HCT116 (cell line): ENCODE results near the gene DMXL1. TPM values are rescaled to one million over a fixed set of nuclear protein-coding genes. Genes with fewer than 3 reads are reported as not detected.

Experiments used
- ATAC-seq: fragments of 200-7000 bp; cut with Tn5 transposase; 2 replicates; pipeline ENCODE4 v1.9.1; 2020; ENCODE audit warnings: mild to moderate bottlenecking, moderate library complexity
- BruUV-seq: library from RNA; stranded (reverse); fragments of 400-500 nt; replicated peaks from 2 replicates; lab custom pipeline; 2021; lab: Mats Ljungman, UMichigan
- CTCF ChIA-PET: fragments of 300-600 bp; sonication (Branson Sonifier 250); formaldehyde crosslinking; loops from one replicate; lab custom pipeline; 2021; ENCODE audit warnings: antibody characterized with exemption; lab: Charles Lee
- POLR2A ChIA-PET: fragments of 300-600, 350-600 bp; sonication (Branson Sonifier 250); formaldehyde crosslinking; loops from one replicate; lab custom pipeline; 2021; ENCODE audit warnings: antibody characterized with exemption; lab: Charles Lee
- RAD21 ChIA-PET, 2 experiments: fragments of 300-600 bp; sonication (Branson Sonifier 250); formaldehyde crosslinking; loops; one replicate each; lab custom pipeline; 2023; ENCODE audit warnings: low total read pairs in 2 of 2; ENCODE audit not compliant: uncharacterized antibody in 2 of 2, unreplicated experiment in 2 of 2, low non-redundant PET in 1 of 2; lab: Charles Lee
- DNase-seq: peaks from one replicate; pipeline ENCODE4 v3.0.0-alpha.2; 2010; ENCODE audit warnings: low read depth, low spot score
- H2AFZ ChIP-seq: fragments of 200-600 bp; shearing (Covaris generic), sonication (generic); 2 replicates; pipeline ENCODE4 v1.6.1; 2017; ENCODE audit warnings: low read depth, mixed run types, mixed read lengths, antibody characterized with exemption, low read length; ENCODE audit not compliant: poor library complexity, severe bottlenecking
- H3K27ac ChIP-seq: 2 replicates; pipeline ENCODE4 v1.5.1; 2012; ENCODE audit warnings: low read depth, low read length
- H3K27me3 ChIP-seq: fragments of 200-600 bp; sonication (generic); 2 replicates; pipeline ENCODE4 v1.6.1; 2016; ENCODE audit warnings: mixed run types, low read length, mixed read lengths; ENCODE audit not compliant: insufficient read depth
- H3K36me3 ChIP-seq, 2 experiments: fragments of 200-500 bp in 1 of 2; fragments of 200-600 bp in 1 of 2; sonication (Bioruptor generic) in 1 of 2; sonication (generic) in 1 of 2; 2 replicates each; pipeline versions ENCODE4 v1.5.1 to v1.6.1; 2014 to 2016; ENCODE audit warnings: low read length in 2 of 2, inconsistent platforms in 1 of 2, mixed read lengths in 1 of 2, mixed run types in 1 of 2; ENCODE audit not compliant: insufficient read depth in 2 of 2, control insufficient read depth in 1 of 2
- H3K4me1 ChIP-seq, 2 experiments: fragments of 200-600 bp in 1 of 2; sonication (generic) in 1 of 2; 2 replicates each; pipeline versions ENCODE4 v1.5.1 to v1.6.1; 2012 to 2017; ENCODE audit warnings: low read length in 2 of 2, inconsistent platforms in 1 of 2, mild to moderate bottlenecking in 1 of 2, mixed read lengths in 1 of 2, mixed run types in 1 of 2, moderate library complexity in 1 of 2; ENCODE audit not compliant: insufficient read depth in 2 of 2, control insufficient read depth in 1 of 2
- H3K4me2 ChIP-seq: fragments of 200-600 bp; sonication (generic); 2 replicates; pipeline ENCODE4 v1.6.1; 2017; ENCODE audit warnings: mixed run types, low read length, mixed read lengths
- H3K4me3 ChIP-seq, 2 experiments: fragments of 200-600 bp in 1 of 2; sonication (generic) in 1 of 2; replicated peaks in 1 of 2; 2 replicates each; pipeline ENCODE4 v1.5.1; 2011 to 2016; ENCODE audit warnings: low read length in 2 of 2, control low read depth in 1 of 2, low read depth in 1 of 2, mild to moderate bottlenecking in 1 of 2, mixed read lengths in 1 of 2, mixed run types in 1 of 2
- H3K79me2 ChIP-seq: fragments of 200-600 bp; sonication (generic); 2 replicates; pipeline ENCODE4 v1.6.1; 2017; ENCODE audit warnings: mild to moderate bottlenecking, mixed run types, low read length, moderate library complexity, mixed read lengths; ENCODE audit not compliant: insufficient read depth
- H3K9ac ChIP-seq: fragments of 200-600 bp; sonication (generic); 2 replicates; pipeline ENCODE4 v1.6.1; 2016; ENCODE audit warnings: low read length, mixed read lengths
- H3K9me2 ChIP-seq: fragments of 200-600 bp; sonication (generic), shearing (Covaris generic); 2 replicates; pipeline ENCODE4 v1.6.1; 2017; ENCODE audit warnings: mixed run types, mild to moderate bottlenecking, moderate library complexity; ENCODE audit not compliant: insufficient read depth
- H3K9me3 ChIP-seq, 2 experiments: fragments of 200-500 bp in 1 of 2; fragments of 200-600 bp in 1 of 2; sonication (Bioruptor generic) in 1 of 2; sonication (generic) in 1 of 2; 2 replicates each; pipeline ENCODE4 v1.6.1; 2014 to 2017; ENCODE audit warnings: low read length in 2 of 2, mixed read lengths in 2 of 2, inconsistent platforms in 1 of 2, low read depth in 1 of 2, mild to moderate bottlenecking in 1 of 2, mixed run types in 1 of 2, moderate library complexity in 1 of 2; ENCODE audit not compliant: control insufficient read depth in 1 of 2, insufficient read depth in 1 of 2
- H4K20me1 ChIP-seq: fragments of 200-600 bp; sonication (generic), shearing (Covaris generic); 2 replicates; pipeline ENCODE4 v1.6.1; 2017; ENCODE audit warnings: mixed run types, mild to moderate bottlenecking, moderate library complexity; ENCODE audit not compliant: insufficient read depth
- ATF3 ChIP-seq: IDR thresholded peaks from 2 replicates; pipeline ENCODE4 v1.6.1; 2012
- CBX3 ChIP-seq: IDR thresholded peaks from 2 replicates; pipeline ENCODE4 v1.6.1; 2012; ENCODE audit warnings: low read depth
- CEBPB ChIP-seq: IDR thresholded peaks from 2 replicates; pipeline ENCODE4 v1.6.1; 2012; ENCODE audit warnings: low read depth
- EGR1 ChIP-seq: IDR thresholded peaks from 2 replicates; pipeline ENCODE4 v1.6.1; 2012; ENCODE audit warnings: low read depth
- ELF1 ChIP-seq: IDR thresholded peaks from 2 replicates; pipeline ENCODE4 v1.6.1; 2012; ENCODE audit warnings: low read depth, borderline replicate concordance
- EZH2 ChIP-seq: fragments of 200-600 bp; sonication (generic); IDR thresholded peaks from 2 replicates; pipeline ENCODE4 v1.6.1; 2017; ENCODE audit warnings: antibody characterized with exemption, mixed run types
- EZH2phosphoT487 ChIP-seq: fragments of 200-600 bp; IDR thresholded peaks from 2 replicates; pipeline ENCODE4 v1.6.1; 2018; ENCODE audit warnings: antibody characterized with exemption, borderline replicate concordance
- MAX ChIP-seq: IDR thresholded peaks from 2 replicates; pipeline ENCODE4 v1.6.1; 2012
- POLR2A ChIP-seq: IDR thresholded peaks from 2 replicates; pipeline ENCODE4 v1.7.0; 2011; ENCODE audit warnings: borderline replicate concordance; ENCODE audit not compliant: insufficient read depth, insufficient read length; ENCODE audit errors: extremely low read depth
- POLR2AphosphoS5 ChIP-seq: IDR thresholded peaks from 2 replicates; pipeline ENCODE4 v1.6.1; 2011; ENCODE audit warnings: mild to moderate bottlenecking, low read depth, low read length, moderate library complexity
- RAD21 ChIP-seq: IDR thresholded peaks from 2 replicates; pipeline ENCODE4 v1.6.1; 2012; ENCODE audit warnings: low read depth, mild to moderate bottlenecking
- SP1 ChIP-seq: IDR thresholded peaks from 2 replicates; pipeline ENCODE4 v1.6.1; 2012; ENCODE audit warnings: low read depth
- ZBTB33 ChIP-seq: IDR thresholded peaks from 2 replicates; pipeline ENCODE4 v1.6.1; 2011; ENCODE audit warnings: mild to moderate bottlenecking, low read length, moderate library complexity; ENCODE audit not compliant: insufficient replicate concordance; ENCODE audit errors: extremely low read depth
- intact Hi-C: fragments of 100-400 bp; cut with micrococcal nuclease; formaldehyde crosslinking; loops from 2 replicates; pipeline ENCODE4 v1.10.0; 2022
- total RNA-seq: library from RNA; stranded (reverse); gene quantifications from one replicate; pipeline ENCODE4 v1.2.1, GENCODE V29; 2021; ENCODE audit not compliant: unreplicated experiment
- TF ChIP-seq, protein P1 (sequence below): IDR thresholded peaks from 2 replicates; pipeline ENCODE4 v1.6.1; 2012; ENCODE audit warnings: low read depth

The DMXL1 gene
- total RNA-seq, 1 experiment from 2014 or later = 21.1 TPM

GRCh38 chr5:119279093-119279492, 208.2 kb downstream of the DMXL1 start:
- Histone ChIP-seq H3K27me3 (no peaks in the 10 kb centered on the region), H3K79me2 (peaks cover 8% of the 10 kb centered on the region), H3K4me2 (no peak overlapping the region)
- no peak for DNase-seq
- ChIA-PET CTCF (no interaction called here), RAD21 (no interaction called here), POLR2A (no interaction called here)
- no peak for TF ChIP-seq POLR2A
- TF ChIP-seq ZBTB33 = no peak
- TF ChIP-seq MAX = no peak
- TF ChIP-seq EZH2 = no peak
- TF ChIP-seq ELF1 = no peak
- TF ChIP-seq, all 23 proteins: peak for 0
- H3K9me2 ChIP-seq = no peaks in the 10 kb centered on the region
- H3K4me1 ChIP-seq = peaks cover 16 to 22% of the 10 kb centered on the region in 2 experiments
- intact Hi-C loops = no loop called here
- H3K4me3 ChIP-seq = no peak overlapping the region
- ATAC-seq = no peak
- no TSS peak for BruUV-seq
- H4K20me1 ChIP-seq = no peaks in the 10 kb centered on the region
- H3K9me3 ChIP-seq = no peaks in the 10 kb centered on the region
- H3K36me3 ChIP-seq = no peaks in the 10 kb centered on the region
- no peak overlapping the region for H3K9ac ChIP-seq
- H3K27ac ChIP-seq = no peak overlapping the region
- no peak overlapping the region for H2AFZ ChIP-seq

- peaks cover 6% of the 10 kb centered on the region for H3K79me2 ChIP-seq
- POLR2A ChIA-PET = no interaction called here
- no peak overlapping the region for H3K27ac ChIP-seq
- no TSS peak for BruUV-seq
- ATAC-seq = no peak
- no peak overlapping the region for H2AFZ ChIP-seq
- no peaks in the 10 kb centered on the region for H3K9me2 ChIP-seq
- H4K20me1 ChIP-seq = no peaks in the 10 kb centered on the region
- no peak for DNase-seq
- intact Hi-C loops = no loop called here
- RAD21 ChIA-PET = no interaction called here
- no peaks in the 10 kb centered on the region for H3K27me3 ChIP-seq
- peaks cover 5 to 9% of the 10 kb centered on the region in 2 experiments for H3K4me1 ChIP-seq
- no peak overlapping the region for H3K4me2 ChIP-seq
- no peak overlapping the region for H3K9ac ChIP-seq
- CTCF ChIA-PET = no interaction called here
- no peak overlapping the region for H3K4me3 ChIP-seq
- H3K9me3 ChIP-seq = no peaks in the 10 kb centered on the region
- H3K36me3 ChIP-seq = no peaks in the 10 kb centered on the region
- TF ChIP-seq, protein P1, sequence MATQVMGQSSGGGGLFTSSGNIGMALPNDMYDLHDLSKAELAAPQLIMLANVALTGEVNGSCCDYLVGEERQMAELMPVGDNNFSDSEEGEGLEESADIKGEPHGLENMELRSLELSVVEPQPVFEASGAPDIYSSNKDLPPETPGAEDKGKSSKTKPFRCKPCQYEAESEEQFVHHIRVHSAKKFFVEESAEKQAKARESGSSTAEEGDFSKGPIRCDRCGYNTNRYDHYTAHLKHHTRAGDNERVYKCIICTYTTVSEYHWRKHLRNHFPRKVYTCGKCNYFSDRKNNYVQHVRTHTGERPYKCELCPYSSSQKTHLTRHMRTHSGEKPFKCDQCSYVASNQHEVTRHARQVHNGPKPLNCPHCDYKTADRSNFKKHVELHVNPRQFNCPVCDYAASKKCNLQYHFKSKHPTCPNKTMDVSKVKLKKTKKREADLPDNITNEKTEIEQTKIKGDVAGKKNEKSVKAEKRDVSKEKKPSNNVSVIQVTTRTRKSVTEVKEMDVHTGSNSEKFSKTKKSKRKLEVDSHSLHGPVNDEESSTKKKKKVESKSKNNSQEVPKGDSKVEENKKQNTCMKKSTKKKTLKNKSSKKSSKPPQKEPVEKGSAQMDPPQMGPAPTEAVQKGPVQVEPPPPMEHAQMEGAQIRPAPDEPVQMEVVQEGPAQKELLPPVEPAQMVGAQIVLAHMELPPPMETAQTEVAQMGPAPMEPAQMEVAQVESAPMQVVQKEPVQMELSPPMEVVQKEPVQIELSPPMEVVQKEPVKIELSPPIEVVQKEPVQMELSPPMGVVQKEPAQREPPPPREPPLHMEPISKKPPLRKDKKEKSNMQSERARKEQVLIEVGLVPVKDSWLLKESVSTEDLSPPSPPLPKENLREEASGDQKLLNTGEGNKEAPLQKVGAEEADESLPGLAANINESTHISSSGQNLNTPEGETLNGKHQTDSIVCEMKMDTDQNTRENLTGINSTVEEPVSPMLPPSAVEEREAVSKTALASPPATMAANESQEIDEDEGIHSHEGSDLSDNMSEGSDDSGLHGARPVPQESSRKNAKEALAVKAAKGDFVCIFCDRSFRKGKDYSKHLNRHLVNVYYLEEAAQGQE = no peak
- TF ChIP-seq EGR1 = no peak
- TF ChIP-seq RAD21 = no peak
- no peak for TF ChIP-seq CBX3
- no peak for TF ChIP-seq CEBPB
- TF ChIP-seq POLR2AphosphoS5 = no peak
- no peak for TF ChIP-seq SP1
- TF ChIP-seq ATF3 = no peak
- no peak for TF ChIP-seq EZH2phosphoT487
Measured at GRCh38 chr5:119280380-119280779, 209.5 kb downstream of the DMXL1 start.
